ENCODE data around the gene CDK13.

Gene CDK13

DNA sequence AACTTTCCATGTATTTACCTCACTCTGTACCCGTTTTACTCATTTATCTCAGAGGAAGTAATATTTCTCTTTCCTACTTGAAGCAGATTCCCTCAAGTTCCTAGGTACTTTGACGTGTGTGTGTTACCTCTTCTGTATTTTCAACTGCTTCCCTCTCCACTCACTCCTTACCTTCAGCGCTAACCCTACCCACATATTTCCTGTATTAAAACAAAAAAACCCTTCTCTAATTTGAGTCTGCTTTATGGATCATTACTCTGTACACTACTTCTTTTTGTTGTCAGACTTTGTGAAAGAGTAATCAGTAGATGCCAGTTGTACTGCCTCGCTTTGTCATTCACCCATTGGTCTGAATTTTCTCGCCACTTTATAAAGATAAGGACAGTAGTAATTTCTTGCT lies 74.0 kb downstream of the CDK13 start:
- Mint-ChIP-seq H3K27ac (no peak overlapping the region), H3K4me3 (no peak overlapping the region), H3K36me3 (peaks cover 25% of the 10 kb centered on the region), H3K4me1 (peaks cover 15% of the 10 kb centered on the region), H3K27me3 (no peaks in the 10 kb centered on the region), H3K9me3 (no peaks in the 10 kb centered on the region)
- ATAC-seq: no peak

DNA sequence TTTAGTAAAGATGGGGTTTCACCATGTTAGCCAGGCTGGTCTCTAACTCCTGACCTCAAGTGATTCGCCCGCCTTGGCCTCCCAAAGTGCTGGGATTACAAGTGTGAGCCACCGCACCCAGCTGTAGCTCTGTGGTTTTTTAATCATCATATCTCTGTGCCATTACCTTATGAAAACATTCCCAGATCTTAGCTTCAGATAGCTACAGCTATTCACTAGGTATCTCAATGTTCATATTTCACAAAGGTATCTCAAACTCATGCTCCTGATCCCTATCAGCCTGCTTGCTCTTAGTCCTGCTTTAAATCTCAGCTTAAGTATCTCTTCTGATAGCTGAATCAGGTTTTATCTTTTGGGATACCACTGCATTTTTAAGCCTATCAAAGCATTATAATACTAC lies 74.8 kb downstream of the CDK13 start:
- no peaks in the 10 kb centered on the region for H3K27me3 Mint-ChIP-seq
- no peak for ATAC-seq
- no peaks in the 10 kb centered on the region for H3K9me3 Mint-ChIP-seq
- H3K36me3 Mint-ChIP-seq: peaks cover 25% of the 10 kb centered on the region
- H3K4me1 Mint-ChIP-seq: peaks cover 15% of the 10 kb centered on the region
- H3K4me3 Mint-ChIP-seq: no peak overlapping the region
- H3K27ac Mint-ChIP-seq: no peak overlapping the region

GRCh38 chr7:40027545-40027944 lies 77.5 kb downstream of the CDK13 start:
- Mint-ChIP-seq H3K4me1 (peaks cover 22% of the 10 kb centered on the region), H3K27me3 (no peaks in the 10 kb centered on the region), H3K27ac (no peak overlapping the region), H3K4me3 (no peak overlapping the region), H3K9me3 (no peaks in the 10 kb centered on the region), H3K36me3 (peaks cover 28% of the 10 kb centered on the region)
- no peak for ATAC-seq

GRCh38 chr7:40033826-40034225 lies 83.8 kb downstream of the CDK13 start:
- ATAC-seq: no peak
- Mint-ChIP-seq H3K4me1 (peaks cover 22% of the 10 kb centered on the region), H3K4me3 (no peak overlapping the region), H3K27ac (peak overlapping the region; percentile 7), H3K27me3 (no peaks in the 10 kb centered on the region), H3K9me3 (no peaks in the 10 kb centered on the region), H3K36me3 (peaks cover 29% of the 10 kb centered on the region)

GRCh38 chr7:40041456-40041855 lies 91.4 kb downstream of the CDK13 start:
- ATAC-seq: no peak
- no peak overlapping the region for H3K27ac Mint-ChIP-seq
- H3K9me3 Mint-ChIP-seq: no peaks in the 10 kb centered on the region
- peaks cover 22% of the 10 kb centered on the region for H3K36me3 Mint-ChIP-seq
- no peak overlapping the region for H3K4me3 Mint-ChIP-seq
- no peaks in the 10 kb centered on the region for H3K27me3 Mint-ChIP-seq
- no peaks in the 10 kb centered on the region for H3K4me1 Mint-ChIP-seq

DNA sequence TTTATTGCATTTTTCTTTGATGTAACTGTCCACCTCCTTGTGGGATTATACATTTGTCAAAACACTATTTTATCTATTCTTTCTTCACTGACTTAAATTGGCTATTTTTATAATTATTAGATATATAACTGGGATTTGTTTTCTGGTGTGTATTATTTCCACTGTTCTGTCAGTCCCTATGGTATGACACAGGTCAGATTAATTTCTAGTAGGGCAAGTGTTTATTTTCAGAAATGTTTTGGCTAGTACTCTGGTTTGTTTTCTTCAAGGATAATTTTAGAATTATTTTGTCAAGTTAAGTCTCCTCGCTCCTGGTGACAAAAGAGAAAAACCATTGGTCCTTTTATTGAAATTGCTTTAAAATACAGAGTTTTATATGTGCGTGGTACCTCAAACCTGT lies 93.1 kb downstream of the CDK13 start:
- no peaks in the 10 kb centered on the region for H3K9me3 Mint-ChIP-seq
- no peaks in the 10 kb centered on the region for H3K4me1 Mint-ChIP-seq
- peaks cover 16% of the 10 kb centered on the region for H3K36me3 Mint-ChIP-seq
- no peak overlapping the region for H3K4me3 Mint-ChIP-seq
- no peaks in the 10 kb centered on the region for H3K27me3 Mint-ChIP-seq
- no peak overlapping the region for H3K27ac Mint-ChIP-seq
- ATAC-seq: no peak

- H3K4me1 Mint-ChIP-seq: no peaks in the 10 kb centered on the region
- no peak for ATAC-seq
- no peak overlapping the region for H3K27ac Mint-ChIP-seq
Observed at GRCh38 chr7:40047661-40048060, 97.6 kb downstream of the CDK13 start.

DNA sequence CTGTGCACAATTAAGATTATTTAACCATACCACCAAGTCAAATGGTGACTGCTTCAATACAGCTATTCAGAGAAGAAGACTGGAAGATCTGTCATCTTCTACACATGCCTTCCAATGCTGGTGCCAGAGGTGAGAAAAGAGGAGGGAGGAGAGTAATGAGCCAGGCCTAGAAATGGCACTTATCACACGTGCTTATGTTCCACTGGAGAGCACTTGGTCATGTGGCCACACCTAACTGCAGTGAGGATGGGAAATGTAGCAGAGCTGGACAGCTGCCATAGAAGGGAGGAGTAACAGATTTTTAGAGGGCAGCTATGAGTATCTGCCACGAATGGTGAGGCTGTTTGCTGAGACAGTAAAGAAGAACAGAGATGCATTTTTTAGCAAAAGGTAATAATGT lies 107.2 kb downstream of the CDK13 start:
- peaks cover 17% of the 10 kb centered on the region for H3K4me1 Mint-ChIP-seq
- peaks cover 35% of the 10 kb centered on the region for H3K36me3 Mint-ChIP-seq
- no peak overlapping the region for H3K4me3 Mint-ChIP-seq
- H3K27ac Mint-ChIP-seq: no peak overlapping the region
- no peaks in the 10 kb centered on the region for H3K27me3 Mint-ChIP-seq
- H3K9me3 Mint-ChIP-seq: no peaks in the 10 kb centered on the region
- no peak for ATAC-seq

More at GRCh38 chr7:40047661-40048060, 97.6 kb downstream of the CDK13 start:
- H3K27me3 Mint-ChIP-seq: no peaks in the 10 kb centered on the region
- no peaks in the 10 kb centered on the region for H3K9me3 Mint-ChIP-seq
- no peak overlapping the region for H3K4me3 Mint-ChIP-seq
- peaks cover 7% of the 10 kb centered on the region for H3K36me3 Mint-ChIP-seq

- Mint-ChIP-seq H3K4me1 (peaks cover 17% of the 10 kb centered on the region), H3K27me3 (no peaks in the 10 kb centered on the region), H3K9me3 (no peaks in the 10 kb centered on the region), H3K4me3 (no peak overlapping the region), H3K36me3 (peaks cover 39% of the 10 kb centered on the region), H3K27ac (no peak overlapping the region)
- ATAC-seq: no peak
Observed at GRCh38 chr7:40058026-40058425, 108.0 kb downstream of the CDK13 start.

GRCh38 chr7:40058636-40059035 lies 108.6 kb downstream of the CDK13 start:
- no peaks in the 10 kb centered on the region for H3K27me3 Mint-ChIP-seq
- H3K4me3 Mint-ChIP-seq: no peak overlapping the region
- no peaks in the 10 kb centered on the region for H3K9me3 Mint-ChIP-seq
- peaks cover 17% of the 10 kb centered on the region for H3K4me1 Mint-ChIP-seq
- ATAC-seq: no peak
- H3K36me3 Mint-ChIP-seq: peaks cover 43% of the 10 kb centered on the region
- H3K27ac Mint-ChIP-seq: no peak overlapping the region

- Mint-ChIP-seq H3K36me3 (peaks cover 43% of the 10 kb centered on the region), H3K4me3 (no peak overlapping the region), H3K27ac (no peak overlapping the region), H3K9me3 (no peaks in the 10 kb centered on the region), H3K27me3 (no peaks in the 10 kb centered on the region), H3K4me1 (peaks cover 17% of the 10 kb centered on the region)
- ATAC-seq: no peak
Observed at GRCh38 chr7:40059057-40059456, 109.0 kb downstream of the CDK13 start.

- Mint-ChIP-seq H3K9me3 (no peaks in the 10 kb centered on the region), H3K36me3 (peaks cover 14% of the 10 kb centered on the region), H3K4me1 (no peaks in the 10 kb centered on the region), H3K4me3 (no peak overlapping the region), H3K27ac (no peak overlapping the region), H3K27me3 (no peaks in the 10 kb centered on the region)
- no peak for ATAC-seq
Observed at GRCh38 chr7:40072268-40072667, 122.2 kb downstream of the CDK13 start.

DNA sequence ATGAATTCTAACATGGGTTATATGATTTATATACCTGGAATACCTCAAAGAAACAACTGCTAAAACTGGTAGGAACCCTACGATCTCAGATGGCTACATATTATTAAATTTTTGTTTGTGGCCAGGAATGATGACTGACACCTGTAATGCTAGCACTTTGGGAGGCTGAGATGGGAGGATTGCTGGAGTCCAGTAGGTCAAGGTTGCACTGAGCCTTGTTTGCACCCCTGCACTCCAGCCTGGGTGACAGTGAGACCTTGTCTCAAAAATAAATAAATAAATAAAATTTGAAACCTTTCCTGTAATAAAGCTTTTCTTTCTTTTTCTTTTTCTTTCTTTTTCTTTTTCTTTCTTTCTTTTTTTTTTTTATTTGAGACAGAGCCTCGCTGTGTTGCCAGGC lies 123.2 kb downstream of the CDK13 start:
- H3K36me3 Mint-ChIP-seq: peaks cover 9% of the 10 kb centered on the region
- no peak for ATAC-seq
- no peak overlapping the region for H3K27ac Mint-ChIP-seq
- no peak overlapping the region for H3K4me3 Mint-ChIP-seq
- no peaks in the 10 kb centered on the region for H3K27me3 Mint-ChIP-seq
- H3K9me3 Mint-ChIP-seq: no peaks in the 10 kb centered on the region
- no peaks in the 10 kb centered on the region for H3K4me1 Mint-ChIP-seq

DNA sequence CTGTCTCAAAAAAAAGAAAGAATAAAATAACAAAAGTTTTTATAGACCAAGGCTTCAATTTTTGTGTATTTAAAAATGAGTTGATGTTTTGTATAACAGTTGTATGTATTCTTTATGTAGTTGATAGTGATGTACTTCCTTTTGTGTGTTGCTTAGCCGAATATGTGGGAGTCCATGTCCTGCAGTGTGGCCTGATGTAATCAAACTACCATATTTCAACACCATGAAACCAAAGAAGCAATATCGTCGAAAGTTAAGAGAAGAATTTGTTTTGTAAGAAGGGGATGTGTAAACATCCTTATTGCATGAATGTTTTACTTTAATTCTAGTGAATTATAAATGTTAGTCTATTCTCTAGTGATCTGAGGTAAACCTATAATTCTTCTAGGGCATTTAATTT lies 127.8 kb downstream of the CDK13 start:
- Mint-ChIP-seq H3K4me1 (no peaks in the 10 kb centered on the region), H3K9me3 (no peaks in the 10 kb centered on the region), H3K27ac (no peak overlapping the region), H3K4me3 (no peak overlapping the region), H3K36me3 (no peaks in the 10 kb centered on the region), H3K27me3 (no peaks in the 10 kb centered on the region)
- ATAC-seq: no peak

DNA sequence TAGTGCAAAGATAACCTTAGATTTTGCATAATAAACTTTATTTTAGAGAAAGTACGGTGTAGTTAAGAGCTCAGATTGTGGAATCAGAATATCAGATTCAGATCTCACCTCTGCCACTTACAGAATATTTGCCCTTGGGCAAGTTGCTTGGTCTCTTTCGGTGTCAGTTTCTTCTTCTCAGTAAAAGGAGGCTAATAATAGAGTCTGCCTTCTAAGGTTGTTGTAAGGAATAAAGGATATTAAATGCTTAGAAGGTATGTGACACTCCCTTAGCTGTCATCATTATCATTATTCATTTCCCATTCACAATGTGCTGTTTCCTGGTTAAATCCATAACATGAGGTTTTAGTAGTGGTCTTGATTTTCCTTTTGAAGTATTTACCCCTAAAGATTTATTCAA lies 142.1 kb downstream of the CDK13 start:
- Mint-ChIP-seq H3K36me3 (peaks cover 38% of the 10 kb centered on the region), H3K4me3 (no peak overlapping the region), H3K9me3 (no peaks in the 10 kb centered on the region), H3K4me1 (no peaks in the 10 kb centered on the region), H3K27me3 (no peaks in the 10 kb centered on the region), H3K27ac (no peak overlapping the region)
- no peak for ATAC-seq

GRCh38 chr7:40093631-40094350 lies 143.7 kb downstream of the CDK13 start:
- H3K27me3 Mint-ChIP-seq: no peaks in the 10 kb centered on the region
- no peak for ATAC-seq
- peaks cover 38% of the 10 kb centered on the region for H3K36me3 Mint-ChIP-seq
- no peak overlapping the region for H3K4me3 Mint-ChIP-seq
- no peaks in the 10 kb centered on the region for H3K9me3 Mint-ChIP-seq
- H3K27ac Mint-ChIP-seq: no peak overlapping the region
- H3K4me1 Mint-ChIP-seq: no peaks in the 10 kb centered on the region

Data from stimulated activated memory B cell treated with anti-CD40 and anti-IgM and Interleukin-4, amounts not matched to agents 10 μg/mL and 1 μg/mL and 100 μg/mL, for 72 hours (primary cell).